Endothelial cell of umbilical vein (primary cell): Measurements from ENCODE around the gene TMEM151B. TPM values are rescaled to one million over a fixed set of nuclear protein-coding genes. Genes with fewer than 3 reads are reported as not detected.

Experiments used
- BruUV-seq: library from RNA; stranded (reverse); fragments of 400-500 nt; replicated peaks from 2 replicates; lab custom pipeline; 2021; lab: Mats Ljungman, UMichigan
- CTCF ChIA-PET: fragments of 300-600, 350-600 bp; sonication (Branson Sonifier 250); formaldehyde crosslinking; loops from one replicate; lab custom pipeline; 2021; ENCODE audit warnings: antibody characterized with exemption, inconsistent platforms; lab: Charles Lee
- POLR2A ChIA-PET: fragments of 300-600, 350-600 bp; sonication (Branson Sonifier 250); formaldehyde crosslinking; loops from one replicate; lab custom pipeline; 2021; ENCODE audit warnings: antibody characterized with exemption, inconsistent platforms; lab: Charles Lee
- DNase-seq: peaks from one replicate; pipeline ENCODE4 v3.0.0-alpha.2; 2011; ENCODE audit warnings: low read depth, low spot score
- FAIRE-seq: peaks from 2 replicates; lab custom pipeline; 2011; peaks lifted over from hg19 to GRCh38; lab: Jason Lieb, UNC
- H2AFZ ChIP-seq: 2 replicates; pipeline ENCODE4 v1.6.0; 2012; ENCODE audit warnings: low read depth, low read length, control low read depth, inconsistent platforms
- H3K27ac ChIP-seq: 2 replicates; pipeline ENCODE4 v1.5.1; 2011; ENCODE audit warnings: low read depth, mild to moderate bottlenecking, control low read depth, low read length, moderate library complexity; ENCODE audit not compliant: insufficient read depth
- H3K27me3 ChIP-seq, 2 experiments: 2 replicates each; pipeline versions ENCODE4 v1.6.0 to v1.6.1; 2011; ENCODE audit warnings: low read length in 2 of 2, mixed read lengths in 1 of 2; ENCODE audit not compliant: control insufficient read depth in 2 of 2, insufficient read depth in 2 of 2
- H3K36me3 ChIP-seq, 2 experiments: 2 replicates in 1 of 2; 3 replicates in 1 of 2; pipeline ENCODE4 v1.5.1; 2011; ENCODE audit warnings: low read length in 2 of 2, mild to moderate bottlenecking in 1 of 2, moderate library complexity in 1 of 2; ENCODE audit not compliant: control insufficient read depth in 2 of 2, insufficient read depth in 2 of 2; ENCODE audit errors: extremely low read depth in 1 of 2
- H3K4me1 ChIP-seq: 3 replicates; pipeline ENCODE4 v1.5.1; 2011; ENCODE audit warnings: mild to moderate bottlenecking, low read length; ENCODE audit not compliant: control insufficient read depth, insufficient read depth; ENCODE audit errors: extremely low read depth
- H3K4me2 ChIP-seq: 2 replicates; pipeline ENCODE4 v1.6.1; 2011; ENCODE audit warnings: low read length, control low read depth, mixed read lengths; ENCODE audit not compliant: insufficient read depth
- H3K4me3 ChIP-seq, 3 experiments: fragments of 200-600 bp in 1 of 3; sonication (generic), shearing (Covaris generic) in 1 of 3; replicated peaks in 1 of 3; 2 replicates each; pipeline ENCODE4 v1.5.1; 2011 to 2016; ENCODE audit warnings: control low read depth in 3 of 3, low read length in 3 of 3, mild to moderate bottlenecking in 2 of 3, inconsistent platforms in 1 of 3, low read depth in 1 of 3, moderate library complexity in 1 of 3; ENCODE audit not compliant: insufficient read depth in 1 of 3
- H3K79me2 ChIP-seq: 2 replicates; pipeline ENCODE4 v1.6.0; 2012; ENCODE audit warnings: low read length, inconsistent platforms; ENCODE audit not compliant: control insufficient read depth, insufficient read depth
- H3K9ac ChIP-seq: replicated peaks from 2 replicates; pipeline ENCODE3; 2011; ENCODE audit warnings: low read length, control low read depth; ENCODE audit not compliant: insufficient read depth; ENCODE audit errors: extremely low read depth
- H3K9me1 ChIP-seq: replicated peaks from 3 replicates; pipeline ENCODE4 v1.6.0; 2011; ENCODE audit warnings: mild to moderate bottlenecking, low read length; ENCODE audit not compliant: control insufficient read depth, insufficient read depth; ENCODE audit errors: extremely low read depth
- H3K9me3 ChIP-seq: replicated peaks from 2 replicates; pipeline ENCODE4 v1.5.1; 2012; ENCODE audit warnings: low read length, inconsistent platforms; ENCODE audit not compliant: control insufficient read depth, insufficient read depth
- H4K20me1 ChIP-seq: replicated peaks from 2 replicates; pipeline ENCODE3; 2011; ENCODE audit warnings: mild to moderate bottlenecking, low read length; ENCODE audit not compliant: control insufficient read depth, insufficient read depth; ENCODE audit errors: extremely low read depth
- EZH2 ChIP-seq: IDR thresholded peaks from 2 replicates; pipeline ENCODE4 v1.6.1; 2012; ENCODE audit warnings: borderline replicate concordance, low read depth, mild to moderate bottlenecking, moderate library complexity, low read length, inconsistent platforms; ENCODE audit not compliant: severe bottlenecking
- FOS ChIP-seq: IDR thresholded peaks from 2 replicates; pipeline ENCODE4 v1.6.1; 2011; ENCODE audit warnings: mild to moderate bottlenecking, low read length, moderate library complexity, borderline replicate concordance; ENCODE audit not compliant: insufficient read depth
- JUN ChIP-seq: IDR thresholded peaks from 2 replicates; pipeline ENCODE4 v1.6.1; 2011; ENCODE audit warnings: borderline replicate concordance, low read depth; ENCODE audit not compliant: insufficient read length, insufficient read depth
- MYC ChIP-seq: IDR thresholded peaks from one replicate; pipeline ENCODE4 v1.6.1; 2011; ENCODE audit warnings: mild to moderate bottlenecking, low read depth, low read length
- POLR2A ChIP-seq: IDR thresholded peaks from 2 replicates; pipeline ENCODE4 v1.6.1; 2012; ENCODE audit warnings: low read depth, mild to moderate bottlenecking, control low read depth, low read length
- POLR2AphosphoS5 ChIP-seq: IDR thresholded peaks from 2 replicates; pipeline ENCODE4 v1.6.1; 2012; ENCODE audit warnings: low read depth, mild to moderate bottlenecking, control low read depth, low read length, moderate library complexity; ENCODE audit not compliant: insufficient read depth
- dilution Hi-C: fragments of 300-500 bp; cut with MboI; formaldehyde crosslinking; loops from one replicate; pipeline ENCODE4 v1.15.0; 2019; ENCODE audit warnings: low sequenced_read_pairs; ENCODE audit not compliant: extremely low pct_ligation_motif_present
- intact Hi-C: fragments of 100-400 bp; cut with micrococcal nuclease; formaldehyde crosslinking; loops from one replicate; pipeline ENCODE4 v1.10.0; 2022
- polyA plus RNA-seq, 4 experiments: library from polyadenylated mRNA; depleted of rRNA in 3 of 4; stranded (reverse) in 3 of 4; unstranded in 1 of 4; fragments of >200 nt; gene quantifications; 2 replicates each; pipeline versions ENCODE4 v1.2.1 to v1.2.3, GENCODE V29; 2011 to 2012; ENCODE audit warnings: missing spikeins in 1 of 4
- total RNA-seq: library from RNA; stranded (reverse); gene quantifications from 2 replicates; pipeline ENCODE4 v1.2.3, GENCODE V29; 2021
- TF ChIP-seq, protein P1 (sequence below): IDR thresholded peaks from 2 replicates; pipeline ENCODE4 v1.6.1; 2011; ENCODE audit not compliant: insufficient read depth, insufficient read length
- TF ChIP-seq, protein P2 (sequence below), 2 donors: IDR thresholded peaks; 1 replicate in 1 of 2; 2 replicates in 1 of 2; pipeline ENCODE4 v1.5.1; 2011; ENCODE audit warnings: low read length in 2 of 2, mild to moderate bottlenecking in 2 of 2, moderate library complexity in 2 of 2, control low read depth in 1 of 2, inconsistent platforms in 1 of 2, low read depth in 1 of 2; ENCODE audit not compliant: insufficient read depth in 1 of 2; ENCODE audit errors: extremely low read depth in 1 of 2

TMEM151B gene
- total and polyA plus RNA-seq, 2 donors (not counting 3 experiments of a cell fraction or from before 2014, with no cell fraction given): 0.03 to 0.07 TPM

DNA sequence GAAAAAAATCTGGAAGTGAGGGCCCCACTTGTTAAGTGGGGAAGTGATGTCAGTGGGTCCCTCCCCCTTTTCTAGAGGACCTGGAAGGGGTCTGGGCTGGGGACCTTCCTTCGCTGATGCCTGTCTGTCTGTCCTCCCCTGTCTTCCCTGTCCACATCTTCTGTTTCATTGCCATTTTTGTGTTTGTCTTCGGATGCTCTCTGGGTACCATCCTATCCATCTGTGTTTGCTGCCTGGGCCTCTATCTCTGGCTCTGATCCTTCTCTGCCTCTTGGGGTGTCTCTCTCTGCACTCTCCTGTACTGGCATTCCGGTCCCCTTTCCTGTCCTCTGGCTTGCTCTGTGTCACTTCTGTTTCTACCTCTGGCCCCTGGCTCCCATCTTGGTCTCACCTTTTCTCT, 2.3 kb downstream of the TMEM151B start:
- no peak for DNase-seq
- no peak for FAIRE-seq
- H3K36me3 ChIP-seq: no peaks in the 10 kb centered on the region
- CTCF ChIA-PET: no interaction called here
- H3K4me3 ChIP-seq: no peak overlapping the region
- no peaks in the 10 kb centered on the region for H3K79me2 ChIP-seq
- H3K9ac ChIP-seq: no peak overlapping the region
- TF ChIP-seq FOS (no peak), EZH2 (no peak), MYC (no peak), POLR2AphosphoS5 (no peak), JUN (no peak), POLR2A (no peak)
- TF ChIP-seq, protein P1, sequence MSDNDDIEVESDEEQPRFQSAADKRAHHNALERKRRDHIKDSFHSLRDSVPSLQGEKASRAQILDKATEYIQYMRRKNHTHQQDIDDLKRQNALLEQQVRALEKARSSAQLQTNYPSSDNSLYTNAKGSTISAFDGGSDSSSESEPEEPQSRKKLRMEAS: no peak
- TF ChIP-seq, protein P2, sequence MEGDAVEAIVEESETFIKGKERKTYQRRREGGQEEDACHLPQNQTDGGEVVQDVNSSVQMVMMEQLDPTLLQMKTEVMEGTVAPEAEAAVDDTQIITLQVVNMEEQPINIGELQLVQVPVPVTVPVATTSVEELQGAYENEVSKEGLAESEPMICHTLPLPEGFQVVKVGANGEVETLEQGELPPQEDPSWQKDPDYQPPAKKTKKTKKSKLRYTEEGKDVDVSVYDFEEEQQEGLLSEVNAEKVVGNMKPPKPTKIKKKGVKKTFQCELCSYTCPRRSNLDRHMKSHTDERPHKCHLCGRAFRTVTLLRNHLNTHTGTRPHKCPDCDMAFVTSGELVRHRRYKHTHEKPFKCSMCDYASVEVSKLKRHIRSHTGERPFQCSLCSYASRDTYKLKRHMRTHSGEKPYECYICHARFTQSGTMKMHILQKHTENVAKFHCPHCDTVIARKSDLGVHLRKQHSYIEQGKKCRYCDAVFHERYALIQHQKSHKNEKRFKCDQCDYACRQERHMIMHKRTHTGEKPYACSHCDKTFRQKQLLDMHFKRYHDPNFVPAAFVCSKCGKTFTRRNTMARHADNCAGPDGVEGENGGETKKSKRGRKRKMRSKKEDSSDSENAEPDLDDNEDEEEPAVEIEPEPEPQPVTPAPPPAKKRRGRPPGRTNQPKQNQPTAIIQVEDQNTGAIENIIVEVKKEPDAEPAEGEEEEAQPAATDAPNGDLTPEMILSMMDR (IDR thresholded peaks at IDR 0.05; ENCODE audit: extremely low read depth in 1 of 2, insufficient read depth in 1 of 2, low read depth in 1 of 2, low read length in 2 of 2): no peak
- H3K27ac ChIP-seq: no peak overlapping the region
- dilution Hi-C loops (no loop called here), intact Hi-C loops (no loop called here)
- no peaks in the 10 kb centered on the region for H4K20me1 ChIP-seq
- no peaks in the 10 kb centered on the region for H3K9me1 ChIP-seq
- no peak overlapping the region for H3K4me2 ChIP-seq
- peaks cover 9% of the 10 kb centered on the region for H3K4me1 ChIP-seq
- H2AFZ ChIP-seq: no peak overlapping the region
- peaks cover 36 to 63% of the 10 kb centered on the region in 2 experiments for H3K27me3 ChIP-seq
- POLR2A ChIA-PET: no interaction called here
- BruUV-seq: no TSS peak
- no peaks in the 10 kb centered on the region for H3K9me3 ChIP-seq
